H1 (cell line): Measurements from ENCODE around the gene ARG2. TPM values are rescaled to one million over a fixed set of nuclear protein-coding genes. Genes with fewer than 3 reads are reported as not detected.

Experiments used
- BRCA1 ChIP-seq: IDR thresholded peaks from 2 replicates; pipeline ENCODE4 v1.6.1; 2012; ENCODE audit warnings: low read depth, low read length, improper control_type of control experiment
- HDAC6 ChIP-seq: IDR thresholded peaks from one replicate; pipeline ENCODE4 v1.7.1; 2012; ENCODE audit warnings: low read depth, mild to moderate bottlenecking, inconsistent platforms, low read length, moderate library complexity
- POLR2A ChIP-seq, 2 experiments: IDR thresholded peaks; 1 replicate in 1 of 2; 2 replicates in 1 of 2; pipeline ENCODE4 v1.6.1; 2011; ENCODE audit warnings: low read depth in 2 of 2, low read length in 2 of 2, mild to moderate bottlenecking in 2 of 2; ENCODE audit errors: control extremely low read depth in 1 of 2
- polyA plus RNA-seq, 7 experiments: library from polyadenylated mRNA; depleted of rRNA in 3 of 7; stranded (reverse) in 5 of 7; unstranded in 2 of 7; fragments of >200 nt in 5 of 7; fragments of 200-250 nt in 2 of 7; gene quantifications; 1 replicate in 5 of 7; 2 replicates in 1 of 7; 4 replicates in 1 of 7; pipeline versions ENCODE4 v1.2.1 to v1.2.3, GENCODE V29; 2011 to 2013; ENCODE audit warnings: missing spikeins in 2 of 7, mixed read lengths in 2 of 7
- total RNA-seq: library from RNA; stranded (reverse); fragmentation: NEBNext Ultra II Directional; extraction: Animal tissue kit (Norgen Biotek cat#: 25700); gene quantifications from 2 replicates; pipeline ENCODE4 v1.2.1, GENCODE V29; 2021
- TF ChIP-seq, protein P1 (sequence below): fragments of 300-600 bp; sonication (generic); IDR thresholded peaks from 2 replicates; pipeline ENCODE4 v1.7.1; 2012; ENCODE audit warnings: low read length, moderate library complexity, mild to moderate bottlenecking, inconsistent platforms; ENCODE audit not compliant: insufficient replicate concordance

Gene ARG2
- total and polyA plus RNA-seq, 2 of the 8 experiments (the other 6 are each of a cell fraction or from before 2014, with no cell fraction given), result 49.9 to 59.1 TPM

DNA sequence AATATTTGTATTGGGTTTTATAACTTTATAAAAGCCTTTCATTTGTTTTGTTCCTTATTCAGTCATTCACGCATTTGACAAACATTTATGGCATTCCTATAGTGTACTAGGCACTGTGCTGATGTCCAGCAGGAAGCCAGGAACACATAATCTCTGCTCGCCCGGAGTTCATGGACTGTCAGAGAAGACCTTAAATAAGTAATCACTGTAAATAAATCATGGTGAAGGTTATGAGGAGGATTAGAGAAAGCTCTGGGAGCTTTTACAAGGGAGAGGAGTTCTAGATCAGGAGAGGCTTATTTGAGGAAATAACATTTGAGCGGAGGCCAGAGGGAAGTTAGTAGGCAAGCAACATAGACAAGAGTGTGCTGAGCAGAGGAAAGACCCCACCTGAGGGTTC is 77.3 kb downstream of the ARG2 start (continued):
- TF ChIP-seq, protein P1, sequence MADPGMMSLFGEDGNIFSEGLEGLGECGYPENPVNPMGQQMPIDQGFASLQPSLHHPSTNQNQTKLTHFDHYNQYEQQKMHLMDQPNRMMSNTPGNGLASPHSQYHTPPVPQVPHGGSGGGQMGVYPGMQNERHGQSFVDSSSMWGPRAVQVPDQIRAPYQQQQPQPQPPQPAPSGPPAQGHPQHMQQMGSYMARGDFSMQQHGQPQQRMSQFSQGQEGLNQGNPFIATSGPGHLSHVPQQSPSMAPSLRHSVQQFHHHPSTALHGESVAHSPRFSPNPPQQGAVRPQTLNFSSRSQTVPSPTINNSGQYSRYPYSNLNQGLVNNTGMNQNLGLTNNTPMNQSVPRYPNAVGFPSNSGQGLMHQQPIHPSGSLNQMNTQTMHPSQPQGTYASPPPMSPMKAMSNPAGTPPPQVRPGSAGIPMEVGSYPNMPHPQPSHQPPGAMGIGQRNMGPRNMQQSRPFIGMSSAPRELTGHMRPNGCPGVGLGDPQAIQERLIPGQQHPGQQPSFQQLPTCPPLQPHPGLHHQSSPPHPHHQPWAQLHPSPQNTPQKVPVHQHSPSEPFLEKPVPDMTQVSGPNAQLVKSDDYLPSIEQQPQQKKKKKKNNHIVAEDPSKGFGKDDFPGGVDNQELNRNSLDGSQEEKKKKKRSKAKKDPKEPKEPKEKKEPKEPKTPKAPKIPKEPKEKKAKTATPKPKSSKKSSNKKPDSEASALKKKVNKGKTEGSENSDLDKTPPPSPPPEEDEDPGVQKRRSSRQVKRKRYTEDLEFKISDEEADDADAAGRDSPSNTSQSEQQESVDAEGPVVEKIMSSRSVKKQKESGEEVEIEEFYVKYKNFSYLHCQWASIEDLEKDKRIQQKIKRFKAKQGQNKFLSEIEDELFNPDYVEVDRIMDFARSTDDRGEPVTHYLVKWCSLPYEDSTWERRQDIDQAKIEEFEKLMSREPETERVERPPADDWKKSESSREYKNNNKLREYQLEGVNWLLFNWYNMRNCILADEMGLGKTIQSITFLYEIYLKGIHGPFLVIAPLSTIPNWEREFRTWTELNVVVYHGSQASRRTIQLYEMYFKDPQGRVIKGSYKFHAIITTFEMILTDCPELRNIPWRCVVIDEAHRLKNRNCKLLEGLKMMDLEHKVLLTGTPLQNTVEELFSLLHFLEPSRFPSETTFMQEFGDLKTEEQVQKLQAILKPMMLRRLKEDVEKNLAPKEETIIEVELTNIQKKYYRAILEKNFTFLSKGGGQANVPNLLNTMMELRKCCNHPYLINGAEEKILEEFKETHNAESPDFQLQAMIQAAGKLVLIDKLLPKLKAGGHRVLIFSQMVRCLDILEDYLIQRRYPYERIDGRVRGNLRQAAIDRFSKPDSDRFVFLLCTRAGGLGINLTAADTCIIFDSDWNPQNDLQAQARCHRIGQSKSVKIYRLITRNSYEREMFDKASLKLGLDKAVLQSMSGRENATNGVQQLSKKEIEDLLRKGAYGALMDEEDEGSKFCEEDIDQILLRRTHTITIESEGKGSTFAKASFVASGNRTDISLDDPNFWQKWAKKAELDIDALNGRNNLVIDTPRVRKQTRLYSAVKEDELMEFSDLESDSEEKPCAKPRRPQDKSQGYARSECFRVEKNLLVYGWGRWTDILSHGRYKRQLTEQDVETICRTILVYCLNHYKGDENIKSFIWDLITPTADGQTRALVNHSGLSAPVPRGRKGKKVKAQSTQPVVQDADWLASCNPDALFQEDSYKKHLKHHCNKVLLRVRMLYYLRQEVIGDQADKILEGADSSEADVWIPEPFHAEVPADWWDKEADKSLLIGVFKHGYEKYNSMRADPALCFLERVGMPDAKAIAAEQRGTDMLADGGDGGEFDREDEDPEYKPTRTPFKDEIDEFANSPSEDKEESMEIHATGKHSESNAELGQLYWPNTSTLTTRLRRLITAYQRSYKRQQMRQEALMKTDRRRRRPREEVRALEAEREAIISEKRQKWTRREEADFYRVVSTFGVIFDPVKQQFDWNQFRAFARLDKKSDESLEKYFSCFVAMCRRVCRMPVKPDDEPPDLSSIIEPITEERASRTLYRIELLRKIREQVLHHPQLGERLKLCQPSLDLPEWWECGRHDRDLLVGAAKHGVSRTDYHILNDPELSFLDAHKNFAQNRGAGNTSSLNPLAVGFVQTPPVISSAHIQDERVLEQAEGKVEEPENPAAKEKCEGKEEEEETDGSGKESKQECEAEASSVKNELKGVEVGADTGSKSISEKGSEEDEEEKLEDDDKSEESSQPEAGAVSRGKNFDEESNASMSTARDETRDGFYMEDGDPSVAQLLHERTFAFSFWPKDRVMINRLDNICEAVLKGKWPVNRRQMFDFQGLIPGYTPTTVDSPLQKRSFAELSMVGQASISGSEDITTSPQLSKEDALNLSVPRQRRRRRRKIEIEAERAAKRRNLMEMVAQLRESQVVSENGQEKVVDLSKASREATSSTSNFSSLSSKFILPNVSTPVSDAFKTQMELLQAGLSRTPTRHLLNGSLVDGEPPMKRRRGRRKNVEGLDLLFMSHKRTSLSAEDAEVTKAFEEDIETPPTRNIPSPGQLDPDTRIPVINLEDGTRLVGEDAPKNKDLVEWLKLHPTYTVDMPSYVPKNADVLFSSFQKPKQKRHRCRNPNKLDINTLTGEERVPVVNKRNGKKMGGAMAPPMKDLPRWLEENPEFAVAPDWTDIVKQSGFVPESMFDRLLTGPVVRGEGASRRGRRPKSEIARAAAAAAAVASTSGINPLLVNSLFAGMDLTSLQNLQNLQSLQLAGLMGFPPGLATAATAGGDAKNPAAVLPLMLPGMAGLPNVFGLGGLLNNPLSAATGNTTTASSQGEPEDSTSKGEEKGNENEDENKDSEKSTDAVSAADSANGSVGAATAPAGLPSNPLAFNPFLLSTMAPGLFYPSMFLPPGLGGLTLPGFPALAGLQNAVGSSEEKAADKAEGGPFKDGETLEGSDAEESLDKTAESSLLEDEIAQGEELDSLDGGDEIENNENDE, result no peak
- TF ChIP-seq POLR2A (IDR thresholded peaks at IDR 0.05; ENCODE audit: control extremely low read depth in 1 of 2, low read depth in 2 of 2, low read length in 2 of 2) (no peak), HDAC6 (no peak), BRCA1 (no peak)
